Astrocyte of the spinal cord (primary cell): ENCODE measurements around the gene PEPD.

ENCODE experiments used
- DNase-seq: peaks from one replicate; pipeline ENCODE4 v3.0.0; 2011; ENCODE audit warnings: low read depth, low spot score
- H3K4me3 ChIP-seq: 2 replicates; pipeline ENCODE4 v1.5.1; 2011; ENCODE audit warnings: low read depth, mild to moderate bottlenecking, low read length, moderate library complexity
- CTCF ChIP-seq: IDR thresholded peaks from 2 replicates; pipeline ENCODE4 v1.5.1; 2012; ENCODE audit warnings: low read depth, mild to moderate bottlenecking, low read length, inconsistent platforms
- in situ Hi-C: cut with HindIII; loops from 2 replicates; pipeline ENCODE4 v1.10.0; 2017; ENCODE audit warnings: low sequenced_read_pairs

PEPD gene

GRCh38 chr19:33506498-33506897, 15.1 kb downstream of the PEPD start:
- no peak overlapping the region for H3K4me3 ChIP-seq
- no peak for DNase-seq
- TF ChIP-seq CTCF, result no peak
- in situ Hi-C loops, result no loop called here

- in situ Hi-C loops, result no loop called here
- no peak for DNase-seq
- no peak overlapping the region for H3K4me3 ChIP-seq
- no peak for TF ChIP-seq CTCF
Measured at GRCh38 chr19:33505823-33506222, 15.8 kb downstream of the PEPD start.

- in situ Hi-C loops, result no loop called here
- no peak for TF ChIP-seq CTCF
- no peak overlapping the region for H3K4me3 ChIP-seq
- peak; percentile 20 for DNase-seq
Measured at GRCh38 chr19:33505148-33505547, 16.4 kb downstream of the PEPD start.

GRCh38 chr19:33504058-33504444, 17.5 kb downstream of the PEPD start:
- in situ Hi-C loops, result no loop called here
- no peak overlapping the region for H3K4me3 ChIP-seq
- no peak for TF ChIP-seq CTCF
- DNase-seq, result no peak

GRCh38 chr19:33503433-33504057, 18.0 kb downstream of the PEPD start:
- DNase-seq, result no peak
- TF ChIP-seq CTCF, result no peak
- in situ Hi-C loops, result no loop called here
- no peak overlapping the region for H3K4me3 ChIP-seq

- in situ Hi-C loops, result no loop called here
- no peak overlapping the region for H3K4me3 ChIP-seq
- no peak for DNase-seq
- TF ChIP-seq CTCF, result no peak
Measured at GRCh38 chr19:33503030-33503429, 18.6 kb downstream of the PEPD start.

GRCh38 chr19:33502521-33502920, 19.1 kb downstream of the PEPD start:
- in situ Hi-C loops, result no loop called here
- no peak for TF ChIP-seq CTCF
- H3K4me3 ChIP-seq, result no peak overlapping the region
- no peak for DNase-seq
